HEK293T (cell line): Measurements from ENCODE around the gene ETHE1.

Experiments
- CTCF ChIA-PET: fragments of 350-600 bp; formaldehyde crosslinking; extraction: SDS; loops from one replicate; lab custom pipeline; 2021; ENCODE audit warnings: antibody characterized with exemption, inconsistent platforms; lab: Yijun Ruan, JAX
- POLR2A ChIA-PET: fragments of 350-600 bp; formaldehyde crosslinking; extraction: SDS; loops from one replicate; lab custom pipeline; 2020; ENCODE audit warnings: antibody characterized with exemption, inconsistent platforms; lab: Yijun Ruan, JAX
- DNase-seq: peaks from one replicate; pipeline ENCODE4 v3.0.0; 2012; ENCODE audit warnings: mixed read lengths; ENCODE audit errors: extremely low spot score
- ARNT ChIP-seq: fragments of 450-650 bp; IDR thresholded peaks from 2 replicates; pipeline ENCODE4 v1.6.1; 2017; ENCODE audit warnings: mild to moderate bottlenecking
- BHLHE40 ChIP-seq: fragments of 450-650 bp; IDR thresholded peaks from 2 replicates; pipeline ENCODE4 v1.6.1; 2016; ENCODE audit warnings: mild to moderate bottlenecking, moderate library complexity, borderline replicate concordance
- CTBP1 ChIP-seq: fragments of 450-650 bp; IDR thresholded peaks from 2 replicates; pipeline ENCODE4 v1.6.1; 2016; ENCODE audit warnings: borderline replicate concordance
- ELF4 ChIP-seq: fragments of 450-650 bp; IDR thresholded peaks from 2 replicates; pipeline ENCODE4 v1.6.1; 2017; ENCODE audit warnings: antibody characterized with exemption
- FOXA1 ChIP-seq: fragments of 450-650 bp; IDR thresholded peaks from 2 replicates; pipeline ENCODE4 v1.6.1; 2016; ENCODE audit warnings: mild to moderate bottlenecking
- FOXK2 ChIP-seq: fragments of 450-650 bp; IDR thresholded peaks from 2 replicates; pipeline ENCODE4 v1.6.1; 2016; ENCODE audit warnings: mild to moderate bottlenecking
- FOXM1 ChIP-seq: fragments of 450-650 bp; IDR thresholded peaks from 2 replicates; pipeline ENCODE4 v1.6.1; 2017; ENCODE audit warnings: mild to moderate bottlenecking, borderline replicate concordance
- HDGF ChIP-seq: fragments of 450-650 bp; IDR thresholded peaks from 2 replicates; pipeline ENCODE4 v1.6.1; 2017; ENCODE audit warnings: antibody characterized with exemption, borderline replicate concordance
- L3MBTL2 ChIP-seq: fragments of 450-650 bp; conservative IDR thresholded peaks from 2 replicates; pipeline ENCODE4 v1.6.1; 2016; ENCODE audit warnings: mild to moderate bottlenecking
- LEF1 ChIP-seq: fragments of 450-650 bp; IDR thresholded peaks from 2 replicates; pipeline ENCODE4 v1.6.1; 2017; ENCODE audit warnings: mild to moderate bottlenecking, borderline replicate concordance
- NFRKB ChIP-seq: fragments of 450-650 bp; IDR thresholded peaks from 2 replicates; pipeline ENCODE4 v1.6.1; 2016; ENCODE audit warnings: mild to moderate bottlenecking, moderate library complexity
- PKNOX1 ChIP-seq: fragments of 450-650 bp; IDR thresholded peaks from 2 replicates; pipeline ENCODE4 v1.6.1; 2016
- SP1 ChIP-seq: fragments of 450-650 bp; IDR thresholded peaks from 2 replicates; pipeline ENCODE4 v1.6.1; 2017
- SUZ12 ChIP-seq: fragments of 450-650 bp; IDR thresholded peaks from 2 replicates; pipeline ENCODE4 v1.6.1; 2016; ENCODE audit warnings: mild to moderate bottlenecking
- TARDBP ChIP-seq: fragments of 450-650 bp; IDR thresholded peaks from 2 replicates; pipeline ENCODE4 v1.6.1; 2016
- ZNF384 ChIP-seq: fragments of 450-650 bp; IDR thresholded peaks from 2 replicates; pipeline ENCODE4 v1.6.1; 2016

Gene ETHE1

GRCh38 chr19:43467730-43468129 is 59.3 kb downstream of the ETHE1 start:
- DNase-seq: no peak
- CTCF ChIA-PET: no interaction called here
- POLR2A ChIA-PET: no interaction called here
- no peak for TF ChIP-seq SP1
- no peak for TF ChIP-seq BHLHE40

- no peak for DNase-seq
- ChIA-PET CTCF (no interaction called here), POLR2A (no interaction called here)
- TF ChIP-seq CTBP1 (no peak), SUZ12 (no peak), HDGF (no peak), L3MBTL2 (no peak), SP1 (no peak), ZNF384 (no peak), BHLHE40 (no peak), FOXA1 (no peak), FOXM1 (no peak), ARNT (no peak), PKNOX1 (no peak), FOXK2 (no peak), TARDBP (no peak), ELF4 (no peak), NFRKB (no peak), LEF1 (no peak)
These were observed 59.7 kb downstream of the ETHE1 start for GRCh38 chr19:43467276-43467675.

DNA sequence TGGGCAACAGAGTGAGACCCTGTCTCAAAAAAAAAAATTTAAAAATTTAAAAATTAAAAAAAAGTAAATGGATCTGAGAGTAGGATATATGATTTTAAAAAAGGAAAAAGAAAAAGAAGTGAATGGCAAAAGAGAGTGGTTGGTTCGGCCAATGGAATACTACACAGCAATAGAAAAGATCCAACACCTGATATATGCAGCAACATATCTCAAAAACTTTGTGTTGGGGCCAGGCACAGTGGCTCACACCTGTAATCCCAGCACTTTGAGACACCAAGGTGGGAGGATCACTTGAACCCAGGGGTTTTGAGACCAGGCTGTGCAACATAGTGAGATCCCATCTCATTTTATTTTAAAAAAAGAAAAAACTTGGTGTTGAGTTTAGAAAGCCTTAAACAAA is 60.2 kb downstream of the ETHE1 start:
- no peak for TF ChIP-seq SUZ12
- no peak for TF ChIP-seq SP1
- TF ChIP-seq HDGF: no peak
- TF ChIP-seq ELF4: no peak
- TF ChIP-seq FOXA1: no peak
- TF ChIP-seq PKNOX1: no peak
- no peak for TF ChIP-seq L3MBTL2
- no peak for TF ChIP-seq CTBP1
- TF ChIP-seq LEF1: no peak
- TF ChIP-seq FOXM1: no peak
- no peak for TF ChIP-seq BHLHE40
- no peak for TF ChIP-seq FOXK2
- no peak for TF ChIP-seq ZNF384
- TF ChIP-seq ARNT: no peak
- TF ChIP-seq NFRKB: no peak
- TF ChIP-seq TARDBP: no peak
- no peak for DNase-seq
- CTCF ChIA-PET: no interaction called here
- POLR2A ChIA-PET: interaction anchor here (1.0 kb wide), 1 partner anchor 37 kb away, joined by 4 read pairs; no protein-coding TSS in a partner anchor

GRCh38 chr19:43465468-43466120 is 61.4 kb downstream of the ETHE1 start, which contains the start of gene LYPD3:
Gene LYPD3 (minus strand): TSS chr19:43465608. CDS start chr19:43465571, 37 bp downstream.
- CTCF ChIA-PET: no interaction called here
- POLR2A ChIA-PET: interaction anchor here (1.0 kb wide), 1 partner anchor 38 kb away, joined by 4 read pairs; no protein-coding TSS in a partner anchor
- no peak for DNase-seq
- TF ChIP-seq HDGF: no peak
- TF ChIP-seq BHLHE40: no peak
- no peak for TF ChIP-seq ZNF384
- TF ChIP-seq FOXK2: no peak
- TF ChIP-seq L3MBTL2: no peak
- TF ChIP-seq ELF4: no peak
- TF ChIP-seq SP1: no peak
- no peak for TF ChIP-seq LEF1
- TF ChIP-seq ARNT: no peak
- TF ChIP-seq FOXA1: no peak
- no peak for TF ChIP-seq PKNOX1
- no peak for TF ChIP-seq SUZ12
- no peak for TF ChIP-seq NFRKB
- TF ChIP-seq FOXM1: no peak

- CTCF ChIA-PET: interaction anchor here (0.7 kb wide), 1 partner anchor 68 kb away, joined by 3 read pairs; no protein-coding TSS in a partner anchor
- no peak for TF ChIP-seq ARNT
- no peak for TF ChIP-seq NFRKB
- no peak for TF ChIP-seq ELF4
- no peak for TF ChIP-seq TARDBP
- no peak for TF ChIP-seq FOXA1
- TF ChIP-seq FOXK2: no peak
- TF ChIP-seq PKNOX1: no peak
- no peak for TF ChIP-seq HDGF
- no peak for TF ChIP-seq ZNF384
- TF ChIP-seq L3MBTL2: no peak
- TF ChIP-seq BHLHE40: no peak
- no peak for TF ChIP-seq SP1
- no peak for TF ChIP-seq FOXM1
- DNase-seq: peak; percentile 71
- POLR2A ChIA-PET: interaction anchor here (0.8 to 2.1 kb wide), 2 partner anchors 11 to 40 kb away, joined by 3 to 11 read pairs; partner anchors contain the start of gene PHLDB3
These were observed 62.7 kb downstream of the ETHE1 start for GRCh38 chr19:43464134-43464775.
